ENCODE results near the gene SH2D2A. TPM values are rescaled to one million over a fixed set of nuclear protein-coding genes. Genes with fewer than 3 reads are reported as not detected.

Gene SH2D2A
- total and polyA plus RNA-seq, 9 of the 15 experiments (the other 6 are each of a cell fraction or from before 2014, with no cell fraction given) = 0.89 to 33.6 (median 6.9) TPM

GRCh38 chr1:156838972-156839371 is 22.3 kb upstream of the SH2D2A start (continued):
- TF ChIP-seq IRF1 (CRISPR knock-in tag; IDR thresholded peaks at IDR 0.05; ENCODE audit: borderline replicate concordance) = no peak
- no peak for TF ChIP-seq NBN (IDR thresholded peaks at IDR 0.05; ENCODE audit: low read depth)
- TF ChIP-seq FOXA1 (IDR thresholded peaks at IDR 0.05; ENCODE audit: borderline replicate concordance) = no peak
- no peak for TF ChIP-seq FIP1L1 (IDR thresholded peaks at IDR 0.05; ENCODE audit: low read depth, low read length, poor library complexity, severe bottlenecking)
- peak; percentile 68 for TF ChIP-seq VEZF1 (CRISPR knock-in tag; IDR thresholded peaks at IDR 0.05)
- TF ChIP-seq POLR2H (tag; IDR thresholded peaks at IDR 0.05; ENCODE audit: low read depth) = no peak
- no peak for TF ChIP-seq GABPB2 (CRISPR knock-in tag; conservative IDR thresholded peaks at IDR 0.05)
- TF ChIP-seq SPI1 (IDR thresholded peaks at IDR 0.05; ENCODE audit: borderline replicate concordance, low read depth, low read length) = no peak
- TF ChIP-seq GABPB1 (CRISPR knock-in tag; IDR thresholded peaks at IDR 0.05) = no peak
- TF ChIP-seq CXXC5 (CRISPR knock-in tag; IDR thresholded peaks at IDR 0.05) = no peak
- TF ChIP-seq CHD4 (IDR thresholded peaks at IDR 0.05; ENCODE audit: insufficient read depth, insufficient replicate concordance, low read depth, low read length, poor library complexity, severe bottlenecking) = no peak
- 0 out of 2 replicates have a peak, but pooled peaks have one; percentile 17 for TF ChIP-seq SP1 (CRISPR knock-in tag; IDR thresholded peaks at IDR 0.05)
- TF ChIP-seq MTA3 (IDR thresholded peaks at IDR 0.05; ENCODE audit: borderline replicate concordance) = peak; percentile 58; the same call in 1 of the 2 replicates
- no peak for TF ChIP-seq RERE (CRISPR knock-in tag; IDR thresholded peaks at IDR 0.05; ENCODE audit: borderline replicate concordance)
- no peak for TF ChIP-seq PCBP1 (IDR thresholded peaks at IDR 0.05; ENCODE audit: low read depth, low read length, poor library complexity, severe bottlenecking)
- no peak for TF ChIP-seq ZNF212 (CRISPR knock-in tag; IDR thresholded peaks at IDR 0.05)
- no peak for TF ChIP-seq ZNF395 (CRISPR knock-in tag; IDR thresholded peaks at IDR 0.05)
- TF ChIP-seq CREB3 (tag; conservative IDR thresholded peaks at IDR 0.05; ENCODE audit: low read depth) = no peak

Measured in K562 (cell line).